RPMI8226 (cell line): Measurements from ENCODE around the gene UNC79.

Experiments used
- DNase-seq: peaks from one replicate; pipeline ENCODE4 v3.0.0-alpha.2; 2015

The UNC79 gene

GRCh38 chr14:93712838-93713724, 282.3 kb downstream of the UNC79 start:
- no peak for DNase-seq

GRCh38 chr14:93713726-93714405, 283.1 kb downstream of the UNC79 start:
- DNase-seq, result no peak

- DNase-seq, result no peak
These were observed 283.9 kb downstream of the UNC79 start for GRCh38 chr14:93714605-93715004.

GRCh38 chr14:93715279-93715927, 284.7 kb downstream of the UNC79 start:
- no peak for DNase-seq

- no peak for DNase-seq
These were observed 285.4 kb downstream of the UNC79 start for GRCh38 chr14:93716002-93716745.

- DNase-seq, result no peak
These were observed 286.3 kb downstream of the UNC79 start for GRCh38 chr14:93716746-93717667.

- no peak for DNase-seq
These were observed 287.1 kb downstream of the UNC79 start for GRCh38 chr14:93717668-93718320.

GRCh38 chr14:93719256-93719655, 288.5 kb downstream of the UNC79 start:
- no peak for DNase-seq

- DNase-seq, result no peak
These were observed 289.5 kb downstream of the UNC79 start for GRCh38 chr14:93720076-93720815.

- no peak for DNase-seq
These were observed 290.3 kb downstream of the UNC79 start for GRCh38 chr14:93720981-93721483.

GRCh38 chr14:93723001-93723400, 292.3 kb downstream of the UNC79 start:
- no peak for DNase-seq

- DNase-seq, result no peak
These were observed 294.4 kb downstream of the UNC79 start for GRCh38 chr14:93725002-93725582.

GRCh38 chr14:93725993-93726392, 295.3 kb downstream of the UNC79 start:
- DNase-seq, result no peak

GRCh38 chr14:93727039-93727740, 296.5 kb downstream of the UNC79 start:
- no peak for DNase-seq

GRCh38 chr14:93727917-93728650, 297.3 kb downstream of the UNC79 start:
- no peak for DNase-seq

GRCh38 chr14:93728651-93729016, 297.9 kb downstream of the UNC79 start:
- no peak for DNase-seq

GRCh38 chr14:93729993-93730392, 299.3 kb downstream of the UNC79 start:
- DNase-seq, result peak; percentile 79

GRCh38 chr14:93731753-93732152, 301.0 kb downstream of the UNC79 start:
- DNase-seq, result peak; percentile 82

GRCh38 chr14:93732524-93732923, 301.8 kb downstream of the UNC79 start:
- DNase-seq, result peak; percentile 69
